Neural progenitor cell (in vitro differentiated cells): Measurements from ENCODE around the gene TCHHL1. TPM values are rescaled to one million over a fixed set of nuclear protein-coding genes. Genes with fewer than 3 reads are reported as not detected.

Source experiments
- DNase-seq: peaks from one replicate; pipeline ENCODE4 v3.0.0-alpha.2; 2016; ENCODE audit warnings: low spot score
- H2AFZ ChIP-seq: fragments of 200-600 bp; sonication (generic); replicated peaks from 2 replicates; pipeline ENCODE4 v1.6.1; 2016; ENCODE audit warnings: antibody characterized with exemption
- H3F3A ChIP-seq: fragments of 200-600 bp; sonication (generic); 2 replicates; pipeline ENCODE4 v1.6.1; 2016; ENCODE audit warnings: antibody characterized with exemption, low read depth
- H3K27ac ChIP-seq: fragments of 200-600 bp; sonication (generic); 2 replicates; pipeline ENCODE4 v1.5.1; 2016; ENCODE audit warnings: mild to moderate bottlenecking
- H3K27me3 ChIP-seq: fragments of 200-600 bp; sonication (generic); 2 replicates; pipeline ENCODE4 v1.6.1; 2016; ENCODE audit warnings: mild to moderate bottlenecking, moderate library complexity
- H3K36me3 ChIP-seq: fragments of 200-600 bp; sonication (generic); 2 replicates; pipeline ENCODE4 v1.5.1; 2016
- H3K4me1 ChIP-seq: fragments of 200-600 bp; sonication (generic); 2 replicates; pipeline ENCODE4 v1.6.1; 2016; ENCODE audit warnings: mixed run types
- H3K4me2 ChIP-seq: fragments of 200-600 bp; sonication (generic); 2 replicates; pipeline ENCODE4 v1.6.1; 2016
- H3K4me3 ChIP-seq: fragments of 200-600 bp; sonication (generic); 2 replicates; pipeline ENCODE4 v1.5.1; 2016
- H3K79me2 ChIP-seq: fragments of 200-600 bp; sonication (generic); 2 replicates; pipeline ENCODE4 v1.6.1; 2016; ENCODE audit warnings: low read depth
- H3K9ac ChIP-seq: fragments of 200-600 bp; sonication (generic); 2 replicates; pipeline ENCODE4 v1.6.1; 2016
- H3K9me3 ChIP-seq: fragments of 200-600 bp; sonication (generic); 2 replicates; pipeline ENCODE4 v1.5.1; 2016; ENCODE audit warnings: low read depth
- H4K20me1 ChIP-seq: fragments of 200-600 bp; sonication (generic); 2 replicates; pipeline ENCODE4 v1.6.1; 2016; ENCODE audit warnings: low read depth
- H3K27ac Mint-ChIP-seq: 3 replicates; pipeline ENCODE4 v1.8.0; 2021; ENCODE audit warnings: mixed read lengths
- H3K27me3 Mint-ChIP-seq: 2 replicates; pipeline ENCODE4 v1.8.0; 2022; ENCODE audit warnings: low read depth, mild to moderate bottlenecking, inconsistent platforms, moderate library complexity, mixed read lengths; ENCODE audit not compliant: insufficient read depth
- H3K36me3 Mint-ChIP-seq: 3 replicates; pipeline ENCODE4 v1.8.0; 2021; ENCODE audit warnings: mixed read lengths
- H3K4me1 Mint-ChIP-seq: 3 replicates; pipeline ENCODE4 v1.8.0; 2021; ENCODE audit warnings: mixed read lengths
- H3K4me3 Mint-ChIP-seq: 3 replicates; pipeline ENCODE4 v1.8.0; 2021; ENCODE audit warnings: mild to moderate bottlenecking, moderate library complexity, mixed read lengths
- H3K9me3 Mint-ChIP-seq: 3 replicates; pipeline ENCODE4 v1.8.0; 2020; ENCODE audit warnings: mixed read lengths
- EZH2 ChIP-seq: fragments of 200-600 bp; sonication (generic); IDR thresholded peaks from 2 replicates; pipeline ENCODE4 v1.6.1; 2017; ENCODE audit warnings: antibody characterized with exemption, mild to moderate bottlenecking, moderate library complexity
- EZH2phosphoT487 ChIP-seq: fragments of 200-600 bp; sonication (generic); IDR thresholded peaks from 2 replicates; pipeline ENCODE4 v1.6.1; 2017; ENCODE audit warnings: antibody characterized with exemption
- total RNA-seq: library from RNA; depleted of rRNA; stranded (reverse); fragments of >200 nt; gene quantifications from 2 replicates; pipeline ENCODE4 v1.2.3, GENCODE V29; 2015; ENCODE audit warnings: low replicate concordance
- TF ChIP-seq, protein P1 (sequence below): fragments of 200-600 bp; sonication (generic); IDR thresholded peaks from 2 replicates; pipeline ENCODE4 v1.5.1; 2017; ENCODE audit warnings: antibody characterized with exemption, mild to moderate bottlenecking

The TCHHL1 gene
- total RNA-seq, 1 donor from 2014 or later = not detected

DNA sequence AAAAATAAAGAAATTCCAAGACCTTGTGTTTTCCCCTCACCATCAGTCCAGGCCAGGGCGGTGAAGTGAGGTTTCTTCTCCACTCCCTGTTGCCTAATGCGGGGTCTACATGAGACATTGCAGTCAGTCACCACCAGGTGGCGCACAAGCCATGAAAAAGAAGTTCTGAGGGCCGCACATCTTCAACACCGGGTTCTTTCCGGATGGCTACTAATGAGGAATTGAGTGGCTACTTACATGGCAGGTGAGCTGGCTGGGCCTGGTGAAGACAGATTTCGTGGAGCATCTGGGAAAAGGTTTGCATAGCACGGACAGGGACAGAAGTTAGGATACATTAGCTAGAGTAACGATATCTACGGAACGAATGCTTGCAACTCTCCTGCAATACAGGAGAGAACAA is 36.3 kb downstream of the TCHHL1 start:
- H3F3A ChIP-seq = peaks cover 7% of the 10 kb centered on the region
- no peaks in the 10 kb centered on the region for H3K36me3 ChIP-seq
- peaks cover 5% of the 10 kb centered on the region for H3K4me1 ChIP-seq
- no peaks in the 10 kb centered on the region for H3K9me3 Mint-ChIP-seq
- peaks cover 12% of the 10 kb centered on the region for H3K4me1 Mint-ChIP-seq
- H3K9ac ChIP-seq = no peak overlapping the region
- H3K9me3 ChIP-seq = no peaks in the 10 kb centered on the region
- TF ChIP-seq EZH2 = no peak
- TF ChIP-seq, protein P1, sequence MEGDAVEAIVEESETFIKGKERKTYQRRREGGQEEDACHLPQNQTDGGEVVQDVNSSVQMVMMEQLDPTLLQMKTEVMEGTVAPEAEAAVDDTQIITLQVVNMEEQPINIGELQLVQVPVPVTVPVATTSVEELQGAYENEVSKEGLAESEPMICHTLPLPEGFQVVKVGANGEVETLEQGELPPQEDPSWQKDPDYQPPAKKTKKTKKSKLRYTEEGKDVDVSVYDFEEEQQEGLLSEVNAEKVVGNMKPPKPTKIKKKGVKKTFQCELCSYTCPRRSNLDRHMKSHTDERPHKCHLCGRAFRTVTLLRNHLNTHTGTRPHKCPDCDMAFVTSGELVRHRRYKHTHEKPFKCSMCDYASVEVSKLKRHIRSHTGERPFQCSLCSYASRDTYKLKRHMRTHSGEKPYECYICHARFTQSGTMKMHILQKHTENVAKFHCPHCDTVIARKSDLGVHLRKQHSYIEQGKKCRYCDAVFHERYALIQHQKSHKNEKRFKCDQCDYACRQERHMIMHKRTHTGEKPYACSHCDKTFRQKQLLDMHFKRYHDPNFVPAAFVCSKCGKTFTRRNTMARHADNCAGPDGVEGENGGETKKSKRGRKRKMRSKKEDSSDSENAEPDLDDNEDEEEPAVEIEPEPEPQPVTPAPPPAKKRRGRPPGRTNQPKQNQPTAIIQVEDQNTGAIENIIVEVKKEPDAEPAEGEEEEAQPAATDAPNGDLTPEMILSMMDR = peak; percentile 93
- H4K20me1 ChIP-seq = no peaks in the 10 kb centered on the region
- H3K79me2 ChIP-seq = no peaks in the 10 kb centered on the region
- no peak overlapping the region for H3K4me3 ChIP-seq
- peaks cover 15% of the 10 kb centered on the region for H3K27me3 Mint-ChIP-seq
- H3K27me3 ChIP-seq = peaks cover 12% of the 10 kb centered on the region
- H2AFZ ChIP-seq = no peak overlapping the region
- no peak overlapping the region for H3K27ac ChIP-seq
- no peak overlapping the region for H3K4me2 ChIP-seq
- peak; percentile 92 for DNase-seq
- H3K36me3 Mint-ChIP-seq = no peaks in the 10 kb centered on the region
- no peak overlapping the region for H3K27ac Mint-ChIP-seq
- H3K4me3 Mint-ChIP-seq = no peak overlapping the region

DNA sequence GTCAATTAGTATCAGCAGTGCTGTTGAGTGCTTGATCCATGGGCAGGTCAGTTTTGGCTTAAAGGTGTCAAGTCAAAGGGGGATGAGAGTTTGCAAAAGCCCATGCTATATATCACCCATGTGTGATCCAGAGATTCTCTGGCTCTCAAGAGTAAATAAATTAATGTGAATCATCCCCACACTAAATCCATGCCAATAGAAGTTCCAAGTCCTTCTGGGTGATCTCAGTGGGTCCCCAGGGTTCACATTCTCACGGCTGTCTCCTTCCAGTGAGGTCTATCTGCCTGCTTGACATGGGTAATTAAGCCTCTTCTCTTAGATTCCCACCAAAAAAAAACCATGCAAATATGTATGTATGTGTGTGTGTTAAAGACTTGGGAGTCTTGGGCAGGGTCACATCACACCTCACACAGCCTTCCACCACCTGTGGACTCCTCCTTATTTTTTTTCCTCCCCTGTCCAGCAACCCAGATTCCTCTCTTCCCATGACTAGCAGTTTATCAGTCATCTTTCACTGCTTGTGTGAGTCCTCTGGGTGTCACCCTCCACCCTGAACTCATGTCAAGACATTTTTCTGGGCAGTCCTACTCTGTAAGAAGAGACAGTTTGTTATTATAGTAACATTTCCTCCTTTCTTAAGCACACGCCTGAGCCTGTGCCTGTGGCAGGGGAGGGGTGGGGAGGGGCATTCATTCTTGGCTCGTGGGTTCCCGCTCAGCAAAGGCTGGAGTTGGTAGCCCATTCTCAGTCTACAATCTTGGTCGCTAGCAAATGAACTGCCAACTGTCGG is 37.8 kb downstream of the TCHHL1 start:
- Mint-ChIP-seq H3K9me3 (no peaks in the 10 kb centered on the region), H3K4me1 (peaks cover 17% of the 10 kb centered on the region), H3K4me3 (no peak overlapping the region), H3K27me3 (peaks cover 15% of the 10 kb centered on the region), H3K36me3 (no peaks in the 10 kb centered on the region), H3K27ac (no peak overlapping the region)
- no peaks in the 10 kb centered on the region for H4K20me1 ChIP-seq
- H3F3A ChIP-seq = peaks cover 7% of the 10 kb centered on the region
- no peak overlapping the region for H3K27ac ChIP-seq
- no peaks in the 10 kb centered on the region for H3K79me2 ChIP-seq
- no peak overlapping the region for H3K4me2 ChIP-seq
- H3K27me3 ChIP-seq = peaks cover 12% of the 10 kb centered on the region
- H3K9me3 ChIP-seq = no peaks in the 10 kb centered on the region
- no peak overlapping the region for H3K4me3 ChIP-seq
- H3K4me1 ChIP-seq = peaks cover 5% of the 10 kb centered on the region
- H3K36me3 ChIP-seq = no peaks in the 10 kb centered on the region
- no peak overlapping the region for H2AFZ ChIP-seq
- TF ChIP-seq EZH2phosphoT487 = no peak
- TF ChIP-seq, protein P1 = no peak
- TF ChIP-seq EZH2 = no peak
- no peak for DNase-seq
- H3K9ac ChIP-seq = no peak overlapping the region

DNA sequence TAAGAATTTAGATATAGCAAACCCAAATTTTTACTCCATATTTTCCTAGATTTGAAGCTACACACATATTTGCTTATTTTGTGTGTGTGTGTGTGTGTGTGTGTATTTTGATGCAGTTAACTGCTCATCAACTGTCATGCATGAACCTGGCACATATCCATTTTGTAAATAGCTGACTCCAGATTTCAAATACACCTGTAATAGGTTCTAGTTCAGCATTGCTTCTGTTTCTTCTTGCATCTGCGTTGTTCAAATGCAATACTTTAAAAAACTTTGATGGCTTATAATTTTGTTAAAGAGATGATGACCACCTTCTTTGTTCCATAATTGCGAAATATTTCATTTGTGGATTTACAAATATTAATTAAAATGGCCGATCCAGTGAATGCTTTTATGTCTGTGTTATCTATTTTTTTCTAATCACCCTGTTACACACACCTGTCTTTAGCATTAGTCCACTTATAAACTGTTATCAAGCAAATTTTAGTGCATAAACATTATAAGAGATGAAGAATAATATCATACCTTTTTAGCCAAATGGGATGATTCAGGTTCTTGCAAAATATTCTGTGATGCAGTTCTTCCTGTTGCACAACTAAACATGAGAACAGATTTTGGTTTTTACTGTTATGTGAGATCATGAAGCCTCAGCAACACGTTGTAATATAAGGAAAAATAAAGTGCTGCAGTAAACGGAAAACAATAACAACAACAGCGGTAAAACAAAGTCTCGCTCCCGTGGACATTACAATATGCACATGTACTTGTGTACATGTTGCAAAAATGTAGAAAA is 39.4 kb downstream of the TCHHL1 start:
- no peaks in the 10 kb centered on the region for H4K20me1 ChIP-seq
- no peak overlapping the region for H3K4me3 Mint-ChIP-seq

More for the DNA sequence above, 39.4 kb downstream of the TCHHL1 start:
- DNase-seq = no peak
- Mint-ChIP-seq H3K36me3 (no peaks in the 10 kb centered on the region), H3K9me3 (no peaks in the 10 kb centered on the region), H3K27ac (no peak overlapping the region), H3K4me1 (peaks cover 17% of the 10 kb centered on the region), H3K27me3 (peaks cover 15% of the 10 kb centered on the region)
- Histone ChIP-seq H3F3A (peaks cover 7% of the 10 kb centered on the region), H3K9me3 (no peaks in the 10 kb centered on the region), H2AFZ (no peak overlapping the region), H3K27ac (no peak overlapping the region), H3K4me1 (peaks cover 5% of the 10 kb centered on the region), H3K9ac (no peak overlapping the region), H3K27me3 (peaks cover 12% of the 10 kb centered on the region), H3K4me2 (no peak overlapping the region), H3K36me3 (no peaks in the 10 kb centered on the region), H3K4me3 (no peak overlapping the region), H3K79me2 (no peaks in the 10 kb centered on the region)
- no peak for TF ChIP-seq EZH2
